Esophagus squamous epithelium (tissue), 4 donors: ENCODE data around the gene ATG2A.

Experiments used
- CTCF ChIP-seq, 6 experiments: fragments of 450-650 bp in 4 of 6; fragments of 200-600 bp in 2 of 6; sonication (generic) in 2 of 6; IDR thresholded peaks; one replicate each; pipeline ENCODE4 v1.5.1; 2016 to 2019; ENCODE audit warnings: antibody characterized with exemption in 6 of 6, mild to moderate bottlenecking in 4 of 6, moderate library complexity in 4 of 6
- POLR2A ChIP-seq, 4 donors: fragments of 450-650 bp; IDR thresholded peaks; one replicate each; pipeline ENCODE4 v1.6.1; 2017; ENCODE audit warnings: antibody characterized with exemption in 4 of 4, mild to moderate bottlenecking in 4 of 4, moderate library complexity in 3 of 4

GRCh38 chr11:64936539-64936938 lies 19.5 kb upstream of the ATG2A start:
- TF ChIP-seq CTCF (IDR thresholded peaks at IDR 0.05) (no peak), POLR2A (IDR thresholded peaks at IDR 0.05) (no peak)
